H1 (cell line): ENCODE results near the gene KATNBL1. TPM values are rescaled to one million over a fixed set of nuclear protein-coding genes. Genes with fewer than 3 reads are reported as not detected.

Source experiments
- CTCF ChIA-PET: fragments of 300-600 bp; sonication (Branson Sonifier 250); formaldehyde crosslinking; loops from one replicate; lab custom pipeline; 2021; ENCODE audit not compliant: partially characterized antibody; lab: Charles Lee
- POLR2A ChIA-PET: fragments of 300-600 bp; sonication (Branson Sonifier 250); formaldehyde crosslinking; loops from one replicate; lab custom pipeline; 2021; ENCODE audit warnings: inconsistent platforms; ENCODE audit not compliant: partially characterized antibody; lab: Charles Lee
- DNase-seq, 2 experiments: peaks; one replicate each; pipeline versions ENCODE4 v3.0.0 to v3.0.0-alpha.2; 2010 to 2022; ENCODE audit warnings: low spot score in 2 of 2, low read depth in 1 of 2, mixed read lengths in 1 of 2
- FAIRE-seq: peaks from 2 replicates; lab custom pipeline; 2011; peaks lifted over from hg19 to GRCh38; lab: Jason Lieb, UNC
- H2AFZ ChIP-seq: 2 replicates; pipeline ENCODE4 v1.8.1; 2012; ENCODE audit warnings: low read length, inconsistent platforms
- H2AK5ac ChIP-seq: 2 replicates; pipeline ENCODE4 v1.6.1; 2013; ENCODE audit warnings: low read depth, low read length
- H2BK120ac ChIP-seq: replicated peaks from 2 replicates; pipeline ENCODE3; 2013; ENCODE audit warnings: low read depth, low read length, inconsistent platforms
- H2BK12ac ChIP-seq: 2 replicates; pipeline ENCODE4 v1.6.1; 2013; ENCODE audit warnings: low read depth, low read length
- H2BK15ac ChIP-seq: 2 replicates; pipeline ENCODE4 v1.6.1; 2013; ENCODE audit warnings: low read length
- H2BK20ac ChIP-seq: 2 replicates; pipeline ENCODE4 v1.6.1; 2013; ENCODE audit warnings: low read length
- H2BK5ac ChIP-seq: 2 replicates; pipeline ENCODE4 v1.6.1; 2013; ENCODE audit warnings: low read depth, low read length
- H3K14ac ChIP-seq: 2 replicates; pipeline ENCODE4 v1.6.1; 2013; ENCODE audit warnings: inconsistent platforms; ENCODE audit not compliant: insufficient read length
- H3K18ac ChIP-seq: 2 replicates; pipeline ENCODE4 v1.6.1; 2013; ENCODE audit warnings: low read length; ENCODE audit errors: extremely low read depth
- H3K23ac ChIP-seq: 2 replicates; pipeline ENCODE4 v1.6.1; 2013; ENCODE audit warnings: inconsistent platforms; ENCODE audit not compliant: insufficient read length
- H3K23me2 ChIP-seq: 2 replicates; pipeline ENCODE4 v1.6.1; 2013; ENCODE audit warnings: low read depth, low read length
- H3K27ac ChIP-seq: 2 replicates; pipeline ENCODE4 v1.6.1; 2011; ENCODE audit warnings: low read depth, low read length, inconsistent platforms
- H3K27me3 ChIP-seq, 4 experiments: replicated peaks in 1 of 4; 1 replicate in 1 of 4; 2 replicates in 3 of 4; pipeline versions ENCODE4 v1.6.1 to v1.8.1; 2011 to 2013; ENCODE audit warnings: low read length in 3 of 4, mild to moderate bottlenecking in 3 of 4, inconsistent platforms in 2 of 4, mixed read lengths in 2 of 4, moderate library complexity in 1 of 4; ENCODE audit not compliant: control insufficient read depth in 3 of 4, insufficient read depth in 3 of 4; ENCODE audit errors: extremely low read depth in 1 of 4
- H3K36me3 ChIP-seq, 4 experiments: 2 replicates each; pipeline versions ENCODE4 v1.6.1 to v1.8.1; 2011 to 2013; ENCODE audit warnings: mild to moderate bottlenecking in 4 of 4, low read length in 3 of 4, moderate library complexity in 2 of 4, control low read depth in 1 of 4, inconsistent platforms in 1 of 4; ENCODE audit not compliant: insufficient read depth in 4 of 4, control insufficient read depth in 2 of 4
- H3K4ac ChIP-seq: replicated peaks from 2 replicates; pipeline ENCODE3; 2013; ENCODE audit warnings: low read length, low read depth, mixed read lengths, inconsistent platforms; ENCODE audit not compliant: insufficient read length
- H3K4me1 ChIP-seq, 4 experiments: replicated peaks in 1 of 4; 1 replicate in 1 of 4; 2 replicates in 3 of 4; pipeline versions ENCODE4 v1.6.1 to v1.8.1; 2011 to 2013; ENCODE audit warnings: low read length in 3 of 4, inconsistent platforms in 2 of 4, mixed read lengths in 1 of 4; ENCODE audit not compliant: insufficient read depth in 4 of 4, control insufficient read depth in 3 of 4
- H3K4me2 ChIP-seq, 2 experiments: 2 replicates each; pipeline versions ENCODE4 v1.6.1 to v1.8.1; 2011 to 2013; ENCODE audit warnings: low read depth in 2 of 2, low read length in 2 of 2, control low read depth in 1 of 2, inconsistent platforms in 1 of 2, mild to moderate bottlenecking in 1 of 2; ENCODE audit not compliant: insufficient read depth in 1 of 2
- H3K4me3 ChIP-seq, 4 experiments: fragments of 200-600, 300-600 bp in 1 of 4; sonication (generic), shearing (Covaris generic), sonication (Bioruptor Twin) in 1 of 4; 2 replicates each; pipeline versions ENCODE4 v1.5.1 to v1.8.1; 2011 to 2016; ENCODE audit warnings: low read length in 4 of 4, low read depth in 3 of 4, control low read depth in 2 of 4, inconsistent platforms in 2 of 4, mild to moderate bottlenecking in 2 of 4, mixed read lengths in 1 of 4, moderate library complexity in 1 of 4; ENCODE audit not compliant: insufficient read depth in 2 of 4; ENCODE audit errors: extremely low read depth in 1 of 4
- H3K56ac ChIP-seq: replicated peaks from 2 replicates; pipeline ENCODE3; 2013; ENCODE audit warnings: low read depth, mild to moderate bottlenecking, mixed read lengths, low read length, inconsistent platforms; ENCODE audit not compliant: insufficient read length
- H3K79me1 ChIP-seq: 2 replicates; pipeline ENCODE4 v1.6.1; 2013; ENCODE audit warnings: low read depth, low read length, control low read depth
- H3K79me2 ChIP-seq, 2 experiments: 2 replicates each; pipeline versions ENCODE4 v1.6.1 to v1.8.1; 2012 to 2013; ENCODE audit warnings: low read length in 2 of 2, mild to moderate bottlenecking in 2 of 2, inconsistent platforms in 1 of 2; ENCODE audit not compliant: insufficient read depth in 2 of 2, control insufficient read depth in 1 of 2
- H3K9ac ChIP-seq, 4 experiments: replicated peaks in 1 of 4; 1 replicate in 1 of 4; 2 replicates in 3 of 4; pipeline versions ENCODE4 v1.6.1 to v1.8.1; 2011 to 2013; ENCODE audit warnings: low read depth in 3 of 4, low read length in 3 of 4, control low read depth in 2 of 4, mild to moderate bottlenecking in 2 of 4, moderate library complexity in 2 of 4, inconsistent platforms in 1 of 4; ENCODE audit errors: extremely low read depth in 1 of 4
- H3K9me3 ChIP-seq, 2 experiments: 2 replicates each; pipeline versions ENCODE4 v1.6.1 to v1.8.1; 2012 to 2013; ENCODE audit warnings: mild to moderate bottlenecking in 2 of 2, moderate library complexity in 2 of 2, control low read depth in 1 of 2, inconsistent platforms in 1 of 2, low read depth in 1 of 2, low read length in 1 of 2, mixed read lengths in 1 of 2; ENCODE audit not compliant: insufficient read depth in 2 of 2
- H4K20me1 ChIP-seq, 2 experiments: replicated peaks in 1 of 2; 2 replicates each; pipeline versions ENCODE3 to v1.8.1; 2011 to 2013; ENCODE audit warnings: inconsistent platforms in 2 of 2, low read length in 2 of 2, mild to moderate bottlenecking in 1 of 2; ENCODE audit not compliant: insufficient read depth in 2 of 2, control insufficient read depth in 1 of 2
- H4K5ac ChIP-seq: 2 replicates; pipeline ENCODE4 v1.6.1; 2013; ENCODE audit warnings: low read length, low read depth, mixed read lengths, inconsistent platforms; ENCODE audit not compliant: insufficient read length
- H4K8ac ChIP-seq: 2 replicates; pipeline ENCODE4 v1.8.0; 2013; ENCODE audit warnings: mild to moderate bottlenecking, moderate library complexity, low read length, inconsistent platforms; ENCODE audit not compliant: insufficient read depth; ENCODE audit errors: extremely low read depth
- H4K91ac ChIP-seq: replicated peaks from 2 replicates; pipeline ENCODE3; 2013; ENCODE audit warnings: low read length, mixed read lengths, inconsistent platforms; ENCODE audit not compliant: insufficient read length
- SP2 ChIP-seq: IDR thresholded peaks from 2 replicates; pipeline ENCODE4 v1.6.1; 2012; ENCODE audit warnings: mild to moderate bottlenecking, low read length, inconsistent platforms
- ZNF274 ChIP-seq: IDR thresholded peaks from 2 replicates; pipeline ENCODE4 v1.7.0; 2012; ENCODE audit warnings: low read length, borderline replicate concordance; ENCODE audit errors: extremely low read depth
- WGBS, 2 experiments: shearing (Covaris generic) in 1 of 2; methylation state at CpG; one replicate each; pipeline versions ENCODE4 v1.1.6 to v1.1.7; 2013 to 2015; ENCODE audit warnings: low lambda C conversion rate in 2 of 2, mixed read lengths in 2 of 2, inconsistent platforms in 1 of 2, low coverage in 1 of 2, missing lambda C conversion rate in 1 of 2; ENCODE audit not compliant: insufficient replicate concordance in 2 of 2, insufficient coverage in 1 of 2, insufficient read length in 1 of 2; ENCODE audit errors: extremely low coverage in 1 of 2, missing lambda C conversion rate in 1 of 2; 5-methylcytosine and 5-hydroxymethylcytosine counted together
- polyA plus RNA-seq, 7 experiments: library from polyadenylated mRNA; depleted of rRNA in 3 of 7; stranded (reverse) in 5 of 7; unstranded in 2 of 7; fragments of >200 nt in 5 of 7; fragments of 200-250 nt in 2 of 7; gene quantifications; 1 replicate in 5 of 7; 2 replicates in 1 of 7; 4 replicates in 1 of 7; pipeline versions ENCODE4 v1.2.1 to v1.2.3, GENCODE V29; 2011 to 2013; ENCODE audit warnings: missing spikeins in 2 of 7, mixed read lengths in 2 of 7
- total RNA-seq: library from RNA; stranded (reverse); fragmentation: NEBNext Ultra II Directional; extraction: Animal tissue kit (Norgen Biotek cat#: 25700); gene quantifications from 2 replicates; pipeline ENCODE4 v1.2.1, GENCODE V29; 2021

The KATNBL1 gene
- total and polyA plus RNA-seq, 2 of the 8 experiments (the other 6 are each of a cell fraction or from before 2014, with no cell fraction given), result 14.2 to 51.4 TPM

- WGBS, 2 experiments, result 42% methylated on average over 4 of the region's 4 CpGs; no CpG with 5 or more reads in 1 of the 2 experiments
- H3K4me3 ChIP-seq, result peak overlapping the region in 2 of 4 experiments; percentile 18 to 43; a peak in 3 of 8 replicates
- no peaks in the 10 kb centered on the region for H3K27me3 ChIP-seq
- H3K79me2 ChIP-seq, result peaks cover 0 to 7% of the 10 kb centered on the region in 2 experiments; a peak in 2 of 4 replicates
- no peaks in the 10 kb centered on the region for H4K20me1 ChIP-seq
- ChIA-PET POLR2A (interaction anchor here (0.6 to 1.0 kb wide), 2 partner anchors 21 to 104 kb away, joined by 4 read pairs; no protein-coding TSS in a partner anchor), CTCF (interaction anchor here (0.6 to 6.8 kb wide), 7 partner anchors 11 to 505 kb away, joined by 3 to 74 read pairs (median 4); no protein-coding TSS in a partner anchor)
- H2BK20ac ChIP-seq, result no peak overlapping the region
- no peak overlapping the region for H3K14ac ChIP-seq
- no peak overlapping the region for H3K23ac ChIP-seq
- H3K4ac ChIP-seq, result no peak overlapping the region
- H3K23me2 ChIP-seq, result peaks cover 2% of the 10 kb centered on the region; the same call in 1 of the 2 replicates
- TF ChIP-seq SP2 (no peak), ZNF274 (no peak)
- H2AFZ ChIP-seq, result no peak overlapping the region
- no peak overlapping the region for H4K91ac ChIP-seq
- H2BK12ac ChIP-seq, result no peak overlapping the region
- DNase-seq (no peak), FAIRE-seq (peak; percentile 7)
- no peak overlapping the region for H2BK15ac ChIP-seq
- peak overlapping the region; percentile 66 to 70; a peak in 3 of 4 replicates for H3K4me2 ChIP-seq
- H3K18ac ChIP-seq, result peak overlapping the region; percentile 34; the same call in 1 of the 2 replicates
- H3K56ac ChIP-seq, result no peak overlapping the region
- no peak overlapping the region for H4K8ac ChIP-seq
- H3K4me1 ChIP-seq, result peaks cover 5 to 19% (median 14%) of the 10 kb centered on the region in 4 experiments; a peak in 5 of 7 replicates
- no peaks in the 10 kb centered on the region for H3K9me3 ChIP-seq
- no peak overlapping the region for H2BK120ac ChIP-seq
- no peak overlapping the region for H2AK5ac ChIP-seq
- H3K79me1 ChIP-seq, result no peaks in the 10 kb centered on the region
- no peak overlapping the region for H3K9ac ChIP-seq
- no peak overlapping the region for H4K5ac ChIP-seq
- no peaks in the 10 kb centered on the region for H3K36me3 ChIP-seq
- no peak overlapping the region; the same call in 1 of the 2 replicates for H2BK5ac ChIP-seq
- H3K27ac ChIP-seq, result no peak overlapping the region
These were observed 3.8 kb upstream of the KATNBL1 start for GRCh38 chr15:34213690-34214089.
